HUDEP-2 (cell line): ENCODE measurements around the gene PRSS1.

Source experiments
- DNase-seq, 76 experiments: peaks; one replicate each; lab custom pipeline; 2025; ENCODE audit not compliant: unreplicated experiment in 76 of 76; lab: John Stamatoyannopoulos, UW

Gene PRSS1

GRCh38 chr7:142791502-142791901, 42.2 kb downstream of the PRSS1 start:
- no peak for DNase-seq

GRCh38 chr7:142792129-142792528, 42.9 kb downstream of the PRSS1 start:
- DNase-seq = no peak

GRCh38 chr7:142792593-142792992, 43.3 kb downstream of the PRSS1 start:
- DNase-seq = no peak

- DNase-seq = no peak
Observed at GRCh38 chr7:142793156-142793555, 43.9 kb downstream of the PRSS1 start.

GRCh38 chr7:142795339-142795863, 46.1 kb downstream of the PRSS1 start:
- no peak for DNase-seq

GRCh38 chr7:142796001-142796500, 46.8 kb downstream of the PRSS1 start:
- DNase-seq = no peak

GRCh38 chr7:142796501-142797390, 47.5 kb downstream of the PRSS1 start:
- no peak for DNase-seq

- DNase-seq = no peak
Observed at GRCh38 chr7:142797391-142798377, 48.4 kb downstream of the PRSS1 start.

- DNase-seq = no peak
Observed at GRCh38 chr7:142798451-142799436, 49.5 kb downstream of the PRSS1 start.

- DNase-seq = no peak
Observed at GRCh38 chr7:142799437-142799835, 50.2 kb downstream of the PRSS1 start.

GRCh38 chr7:142800088-142800487, 50.8 kb downstream of the PRSS1 start:
- DNase-seq = no peak

- DNase-seq = no peak
Observed at GRCh38 chr7:142800699-142801260, 51.5 kb downstream of the PRSS1 start.

- no peak for DNase-seq
Observed at GRCh38 chr7:142801601-142802295, 52.5 kb downstream of the PRSS1 start.

- DNase-seq = no peak
Observed at GRCh38 chr7:142802301-142802700, 53.0 kb downstream of the PRSS1 start.
